Sigmoid colon (tissue), 7 donors: ENCODE results near the gene GSG1L. TPM values are rescaled to one million over a fixed set of nuclear protein-coding genes. Genes with fewer than 3 reads are reported as not detected.

ENCODE experiments used
- DNase-seq: peaks from one replicate; pipeline ENCODE4 v3.0.0-alpha.2; 2019
- H3K27ac ChIP-seq, 4 donors: fragments of 200-600 bp; sonication (generic); one replicate each; pipeline ENCODE4 v1.5.1; 2016 to 2019; ENCODE audit warnings: mild to moderate bottlenecking in 1 of 4
- H3K27me3 ChIP-seq, 3 donors: fragments of 200-600 bp; sonication (generic); one replicate each; pipeline ENCODE4 v1.5.1; 2019; ENCODE audit warnings: mild to moderate bottlenecking in 1 of 3
- H3K36me3 ChIP-seq, 4 donors: fragments of 200-600 bp; sonication (generic); one replicate each; pipeline ENCODE4 v1.5.1; 2016 to 2019
- H3K4me1 ChIP-seq, 4 donors: fragments of 200-600 bp; sonication (generic); one replicate each; pipeline ENCODE4 v1.5.1; 2017 to 2019
- H3K4me3 ChIP-seq, 4 donors: fragments of 200-600 bp; sonication (generic); one replicate each; pipeline ENCODE4 v1.5.1; 2017 to 2019; ENCODE audit warnings: mild to moderate bottlenecking in 2 of 4, moderate library complexity in 1 of 4
- H3K9me3 ChIP-seq, 4 donors: fragments of 200-600 bp in 3 of 4; sonication (generic) in 3 of 4; one replicate each; pipeline versions ENCODE4 v1.5.1 to v1.6.1; 2013 to 2019
- CTCF ChIP-seq, 4 experiments: fragments of 450-650 bp in 3 of 4; fragments of 200-600 bp in 1 of 4; IDR thresholded peaks; one replicate each; pipeline ENCODE4 v1.5.1; 2016 to 2019; ENCODE audit warnings: antibody characterized with exemption in 4 of 4, mild to moderate bottlenecking in 3 of 4, moderate library complexity in 2 of 4
- EP300 ChIP-seq, 4 donors: sonication (generic); formaldehyde crosslinking; IDR thresholded peaks; one replicate each; pipeline ENCODE4 v1.6.1; 2017; ENCODE audit warnings: antibody characterized with exemption in 4 of 4
- POLR2A ChIP-seq, 2 donors: fragments of 450-650 bp; IDR thresholded peaks; one replicate each; pipeline ENCODE4 v1.6.1; 2016; ENCODE audit warnings: antibody characterized with exemption in 2 of 2, mild to moderate bottlenecking in 2 of 2, moderate library complexity in 2 of 2
- POLR2AphosphoS5 ChIP-seq, 4 donors: sonication (generic); formaldehyde crosslinking; IDR thresholded peaks; one replicate each; pipeline ENCODE4 v1.6.1; 2017; ENCODE audit warnings: antibody characterized with exemption in 4 of 4
- WGBS, 2 donors: extraction: QIAGEN DNeasy Blood & Tissue Kit; methylation state at CpG; one replicate each; pipeline ENCODE4 v1.1.7; 2013; 5-methylcytosine and 5-hydroxymethylcytosine counted together
- intact Hi-C: fragments of 100-400 bp; cut with DNase I; formaldehyde crosslinking; loops from one replicate; pipeline ENCODE4 v1.15.1; 2023
- polyA plus RNA-seq, 3 donors: library from polyadenylated mRNA; stranded (reverse); fragments of 200-250 nt; gene quantifications; one replicate each; pipeline ENCODE4 v1.2.3, GENCODE V29; 2013
- small RNA-seq, 3 donors: library from RNA; depleted of rRNA; stranded (forward); fragments of <200 nt; gene quantifications; one replicate each; pipeline ENCODE3, GENCODE V24; 2016
- total RNA-seq, 4 donors: library from RNA; depleted of rRNA; stranded (reverse); fragments of >200 nt; gene quantifications; one replicate each; pipeline ENCODE4 v1.1.0, GENCODE V29; 2016
- donor health status: healthy with polysubstance abuse.
- donor health status: Bipolar disorder and iron deficiency.
- donor health status: healthy.

GSG1L gene
- total and polyA plus RNA-seq, 7 donors = 0.25 to 0.66 (median 0.36) TPM; not detected in 2

- intact Hi-C loops = no loop called here
- TF ChIP-seq EP300 (IDR thresholded peaks at IDR 0.05) = no peak
- TF ChIP-seq POLR2AphosphoS5 (IDR thresholded peaks at IDR 0.05) = no peak
- no peak for TF ChIP-seq POLR2A (IDR thresholded peaks at IDR 0.05)
- no peak for TF ChIP-seq CTCF (IDR thresholded peaks at IDR 0.05)
- no peaks in the 10 kb centered on the region for H3K27me3 ChIP-seq
- no peak for DNase-seq
- no peaks in the 10 kb centered on the region for H3K4me1 ChIP-seq
- 83 to 92% methylated on average over 5 of the region's 5 CpGs for WGBS, 2 donors
- H3K27ac ChIP-seq = no peak overlapping the region
- H3K9me3 ChIP-seq = no peaks in the 10 kb centered on the region
- peaks cover 0 to 15% (median 3%) of the 10 kb centered on the region in 4 donors for H3K36me3 ChIP-seq
- H3K4me3 ChIP-seq = no peak overlapping the region
Observed at GRCh38 chr16:27742333-27742732, 321.2 kb downstream of the GSG1L start.

- Histone ChIP-seq H3K27me3 (no peaks in the 10 kb centered on the region), H3K9me3 (no peaks in the 10 kb centered on the region), H3K4me1 (no peaks in the 10 kb centered on the region), H3K36me3 (peaks cover 0 to 15% (median 3%) of the 10 kb centered on the region in 4 donors), H3K4me3 (no peak overlapping the region), H3K27ac (no peak overlapping the region)
- intact Hi-C loops = no loop called here
- WGBS, 2 donors = 93 to 95% methylated on average over 11 of the region's 11 CpGs
- TF ChIP-seq POLR2AphosphoS5 (IDR thresholded peaks at IDR 0.05) = no peak
- no peak for TF ChIP-seq POLR2A (IDR thresholded peaks at IDR 0.05)
- TF ChIP-seq CTCF (IDR thresholded peaks at IDR 0.05) = no peak
- no peak for TF ChIP-seq EP300 (IDR thresholded peaks at IDR 0.05)
- DNase-seq = no peak
Observed at GRCh38 chr16:27740496-27741201, 322.9 kb downstream of the GSG1L start.

GRCh38 chr16:27739606-27740357 lies 323.7 kb downstream of the GSG1L start:
- WGBS, 2 donors = 94 to 95% methylated on average over 17 of the region's 17 CpGs
- DNase-seq = no peak
- H3K36me3 ChIP-seq = peaks cover 0 to 15% (median 3%) of the 10 kb centered on the region in 4 donors
- no peaks in the 10 kb centered on the region for H3K4me1 ChIP-seq
- H3K4me3 ChIP-seq = no peak overlapping the region
- intact Hi-C loops = no loop called here
- H3K27me3 ChIP-seq = no peaks in the 10 kb centered on the region
- TF ChIP-seq CTCF (IDR thresholded peaks at IDR 0.05) (no peak), POLR2AphosphoS5 (IDR thresholded peaks at IDR 0.05) (no peak), POLR2A (IDR thresholded peaks at IDR 0.05) (no peak), EP300 (IDR thresholded peaks at IDR 0.05) (no peak)
- no peak overlapping the region for H3K27ac ChIP-seq
- no peaks in the 10 kb centered on the region for H3K9me3 ChIP-seq

GRCh38 chr16:27738596-27738995 lies 324.9 kb downstream of the GSG1L start:
- WGBS, 2 donors = 93% methylated on average over 11 of the region's 11 CpGs
- H3K9me3 ChIP-seq = no peaks in the 10 kb centered on the region
- intact Hi-C loops = no loop called here
- no peaks in the 10 kb centered on the region for H3K4me1 ChIP-seq
- no peak for TF ChIP-seq POLR2AphosphoS5 (IDR thresholded peaks at IDR 0.05)
- TF ChIP-seq EP300 (IDR thresholded peaks at IDR 0.05) = no peak
- TF ChIP-seq POLR2A (IDR thresholded peaks at IDR 0.05) = no peak
- no peak for TF ChIP-seq CTCF (IDR thresholded peaks at IDR 0.05)
- H3K4me3 ChIP-seq = no peak overlapping the region
- no peak for DNase-seq
- no peak overlapping the region for H3K27ac ChIP-seq
- peaks cover 0 to 15% (median 3%) of the 10 kb centered on the region in 4 donors for H3K36me3 ChIP-seq
- no peaks in the 10 kb centered on the region for H3K27me3 ChIP-seq

Small RNA genes lying within 50 kb of the gene (small RNA-seq; reads per million reads assigned to genes)
- gene RNU6-1241P = 0 reads per million in 3 donors
- gene RNU6-159P = 0 reads per million in 3 donors

Other genes with a start within 250 kb of the GSG1L start
- gene XPO6, start 148.3 kb upstream of the GSG1L start, total RNA-seq = 10 to 100 TPM; 48.9 to 85.5 (median 57.0) TPM
- 100 to 1,000 TPM in 1 of 3 donors, 10 to 100 TPM in 2; 40.2 to 101 (median 41.2) TPM for gene XPO6, start 148.3 kb upstream of the GSG1L start, polyA plus RNA-seq
- under 1 TPM in 3 of 4 donors, not detected in 1; 0.14 to 0.36 (median 0.33) TPM for gene SBK1, start 228.8 kb upstream of the GSG1L start, total RNA-seq
- gene SBK1, start 228.8 kb upstream of the GSG1L start, polyA plus RNA-seq = 1 to 10 TPM in 1 of 3 donors, under 1 TPM in 1, not detected in 1; under 0.01 to 1.3 TPM